ENCODE data around the gene SOAT1.

DNA sequence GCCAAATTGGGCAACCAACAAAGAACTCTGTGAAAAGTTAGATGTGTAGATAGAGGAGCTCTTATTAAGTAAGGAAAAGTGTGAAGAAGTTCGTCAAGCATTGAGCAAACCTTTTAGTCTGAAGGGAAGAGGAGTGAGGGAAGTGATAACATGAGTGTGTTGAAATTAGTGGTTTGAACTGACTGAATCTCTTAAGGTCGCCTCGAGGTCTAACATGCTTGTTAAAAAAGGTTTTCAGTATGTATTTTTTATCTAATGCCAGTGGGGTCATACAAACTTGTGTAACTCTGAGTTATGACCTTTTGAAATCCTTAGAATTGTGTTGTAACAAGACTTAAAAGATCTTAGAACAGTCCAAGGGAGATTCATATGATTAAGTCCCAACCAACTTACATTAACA lies 34.1 kb downstream of the SOAT1 start:
- TF ChIP-seq, protein P1, sequence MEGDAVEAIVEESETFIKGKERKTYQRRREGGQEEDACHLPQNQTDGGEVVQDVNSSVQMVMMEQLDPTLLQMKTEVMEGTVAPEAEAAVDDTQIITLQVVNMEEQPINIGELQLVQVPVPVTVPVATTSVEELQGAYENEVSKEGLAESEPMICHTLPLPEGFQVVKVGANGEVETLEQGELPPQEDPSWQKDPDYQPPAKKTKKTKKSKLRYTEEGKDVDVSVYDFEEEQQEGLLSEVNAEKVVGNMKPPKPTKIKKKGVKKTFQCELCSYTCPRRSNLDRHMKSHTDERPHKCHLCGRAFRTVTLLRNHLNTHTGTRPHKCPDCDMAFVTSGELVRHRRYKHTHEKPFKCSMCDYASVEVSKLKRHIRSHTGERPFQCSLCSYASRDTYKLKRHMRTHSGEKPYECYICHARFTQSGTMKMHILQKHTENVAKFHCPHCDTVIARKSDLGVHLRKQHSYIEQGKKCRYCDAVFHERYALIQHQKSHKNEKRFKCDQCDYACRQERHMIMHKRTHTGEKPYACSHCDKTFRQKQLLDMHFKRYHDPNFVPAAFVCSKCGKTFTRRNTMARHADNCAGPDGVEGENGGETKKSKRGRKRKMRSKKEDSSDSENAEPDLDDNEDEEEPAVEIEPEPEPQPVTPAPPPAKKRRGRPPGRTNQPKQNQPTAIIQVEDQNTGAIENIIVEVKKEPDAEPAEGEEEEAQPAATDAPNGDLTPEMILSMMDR (IDR thresholded peaks at IDR 0.05) = no peak
- TF ChIP-seq POLR2A (IDR thresholded peaks at IDR 0.05) = no peak

Measured in esophagus squamous epithelium (tissue), 4 donors.